K562 (cell line): ENCODE results near the gene TP53I3.

Source experiments
- BRF1 ChIP-seq: IDR thresholded peaks from 3 replicates; pipeline ENCODE4 v1.6.1; 2011; ENCODE audit warnings: borderline replicate concordance, mild to moderate bottlenecking; ENCODE audit not compliant: insufficient read length; ENCODE audit errors: extremely low read depth
- ELF4 ChIP-seq: fragments of 450-650 bp; formaldehyde crosslinking; IDR thresholded peaks from 2 replicates; pipeline ENCODE4 v1.4.0; 2022; ENCODE audit warnings: missing genetic modification characterization
- TF ChIP-seq, protein P1 (sequence below): sonication (generic); formaldehyde crosslinking; IDR thresholded peaks from 2 replicates; pipeline ENCODE4 v1.8.1; 2022; ENCODE audit warnings: missing genetic modification reagents

DNA sequence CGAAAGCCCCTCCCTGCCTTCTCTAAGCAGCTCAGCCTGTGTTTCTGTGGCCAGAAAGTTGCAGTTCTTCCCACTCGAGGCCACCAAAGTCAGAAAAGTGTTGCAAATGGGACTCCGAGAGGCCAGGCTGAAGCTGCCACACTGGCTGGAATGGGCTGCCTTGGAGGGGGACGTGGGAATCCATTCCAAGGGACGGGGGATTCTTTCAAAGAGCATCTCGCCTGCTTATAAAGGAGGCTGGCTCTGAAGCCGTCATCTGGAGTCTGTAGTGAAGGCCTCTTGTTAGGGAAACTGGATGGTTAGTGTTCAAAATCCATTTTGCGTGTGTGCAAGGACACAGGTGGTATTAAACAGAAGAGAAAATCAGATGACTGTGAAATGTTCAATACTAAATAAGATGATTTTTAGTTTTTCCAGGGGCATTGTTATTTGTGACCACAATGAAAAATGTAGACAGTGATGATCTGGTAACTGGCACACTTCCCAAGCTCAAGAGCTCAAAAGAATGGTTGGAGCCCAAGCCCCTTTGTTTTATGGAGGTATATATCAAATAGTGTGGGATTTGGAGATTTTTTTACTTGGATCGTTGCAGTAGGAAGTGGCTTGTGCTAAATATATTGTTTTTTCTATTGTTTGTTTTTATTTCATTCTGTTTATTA, 39.4 kb upstream of the TP53I3 start:
- TF ChIP-seq, protein P1, sequence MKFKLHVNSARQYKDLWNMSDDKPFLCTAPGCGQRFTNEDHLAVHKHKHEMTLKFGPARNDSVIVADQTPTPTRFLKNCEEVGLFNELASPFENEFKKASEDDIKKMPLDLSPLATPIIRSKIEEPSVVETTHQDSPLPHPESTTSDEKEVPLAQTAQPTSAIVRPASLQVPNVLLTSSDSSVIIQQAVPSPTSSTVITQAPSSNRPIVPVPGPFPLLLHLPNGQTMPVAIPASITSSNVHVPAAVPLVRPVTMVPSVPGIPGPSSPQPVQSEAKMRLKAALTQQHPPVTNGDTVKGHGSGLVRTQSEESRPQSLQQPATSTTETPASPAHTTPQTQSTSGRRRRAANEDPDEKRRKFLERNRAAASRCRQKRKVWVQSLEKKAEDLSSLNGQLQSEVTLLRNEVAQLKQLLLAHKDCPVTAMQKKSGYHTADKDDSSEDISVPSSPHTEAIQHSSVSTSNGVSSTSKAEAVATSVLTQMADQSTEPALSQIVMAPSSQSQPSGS (CRISPR knock-in tag), result no peak
- TF ChIP-seq ELF4 (CRISPR knock-in tag), result no peak
- TF ChIP-seq BRF1, result no peak
